ENCODE measurements around the gene CD28.

Gene CD28

GRCh38 chr2:203685081-203685621 is 21.3 kb upstream of the CD28 start:
- peak overlapping the region; percentile 72 for H3K27ac ChIP-seq (ENCODE audit: low read depth, low read length)
- no peaks in the 10 kb centered on the region for H3K36me3 ChIP-seq (ENCODE audit: control insufficient read depth in 5 of 5, insufficient read depth in 5 of 5, low read length in 5 of 5)
- H3K4me1 ChIP-seq (ENCODE audit: control insufficient read depth in 5 of 5, insufficient read depth in 5 of 5, low read length in 5 of 5) = peaks cover 7 to 74% (median 60%) of the 10 kb centered on the region in 5 donors
- no peaks in the 10 kb centered on the region for H3K9me3 ChIP-seq (ENCODE audit: control insufficient read depth in 5 of 5, low read length in 5 of 5)
- H3K27me3 ChIP-seq (ENCODE audit: control insufficient read depth in 5 of 5, insufficient read depth in 4 of 5, low read length in 5 of 5) = no peaks in the 10 kb centered on the region
- H3K4me3 ChIP-seq (ENCODE audit: low read depth in 1 of 5, low read length in 5 of 5) = no peak overlapping the region
- H3K9ac ChIP-seq (ENCODE audit: low read length in 5 of 5) = no peak overlapping the region

GRCh38 chr2:203685789-203686420 is 20.5 kb upstream of the CD28 start:
- Histone ChIP-seq H3K27ac (ENCODE audit: low read depth, low read length) (peak overlapping the region; percentile 72), H3K4me1 (ENCODE audit: control insufficient read depth in 5 of 5, insufficient read depth in 5 of 5, low read length in 5 of 5) (peaks cover 7 to 82% (median 58%) of the 10 kb centered on the region in 5 donors)

GRCh38 chr2:203687165-203687564 is 19.3 kb upstream of the CD28 start:
- H3K27me3 ChIP-seq (ENCODE audit: control insufficient read depth in 5 of 5, insufficient read depth in 4 of 5, low read length in 5 of 5) = no peaks in the 10 kb centered on the region
- H3K4me3 ChIP-seq (ENCODE audit: low read depth in 1 of 5, low read length in 5 of 5) = no peak overlapping the region
- H3K4me1 ChIP-seq (ENCODE audit: control insufficient read depth in 5 of 5, insufficient read depth in 5 of 5, low read length in 5 of 5) = peaks cover 10 to 84% (median 54%) of the 10 kb centered on the region in 5 donors
- H3K9me3 ChIP-seq (ENCODE audit: control insufficient read depth in 5 of 5, low read length in 5 of 5) = no peaks in the 10 kb centered on the region
- H3K9ac ChIP-seq (ENCODE audit: low read length in 5 of 5) = no peak overlapping the region
- H3K27ac ChIP-seq (ENCODE audit: low read depth, low read length) = no peak overlapping the region
- no peaks in the 10 kb centered on the region for H3K36me3 ChIP-seq (ENCODE audit: control insufficient read depth in 5 of 5, insufficient read depth in 5 of 5, low read length in 5 of 5)

More at GRCh38 chr2:203685789-203686420, 20.5 kb upstream of the CD28 start:
- H3K9ac ChIP-seq (ENCODE audit: low read length in 5 of 5) = no peak overlapping the region
- H3K4me3 ChIP-seq (ENCODE audit: low read depth in 1 of 5, low read length in 5 of 5) = no peak overlapping the region
- H3K27me3 ChIP-seq (ENCODE audit: control insufficient read depth in 5 of 5, insufficient read depth in 4 of 5, low read length in 5 of 5) = no peaks in the 10 kb centered on the region
- H3K36me3 ChIP-seq (ENCODE audit: control insufficient read depth in 5 of 5, insufficient read depth in 5 of 5, low read length in 5 of 5) = no peaks in the 10 kb centered on the region
- no peaks in the 10 kb centered on the region for H3K9me3 ChIP-seq (ENCODE audit: control insufficient read depth in 5 of 5, low read length in 5 of 5)

GRCh38 chr2:203688798-203689197 is 17.6 kb upstream of the CD28 start:
- peaks cover 8 to 78% (median 44%) of the 10 kb centered on the region in 5 donors for H3K4me1 ChIP-seq (ENCODE audit: control insufficient read depth in 5 of 5, insufficient read depth in 5 of 5, low read length in 5 of 5)
- H3K4me3 ChIP-seq (ENCODE audit: low read depth in 1 of 5, low read length in 5 of 5) = no peak overlapping the region
- no peaks in the 10 kb centered on the region for H3K27me3 ChIP-seq (ENCODE audit: control insufficient read depth in 5 of 5, insufficient read depth in 4 of 5, low read length in 5 of 5)
- no peak overlapping the region for H3K9ac ChIP-seq (ENCODE audit: low read length in 5 of 5)
- H3K9me3 ChIP-seq (ENCODE audit: control insufficient read depth in 5 of 5, low read length in 5 of 5) = no peaks in the 10 kb centered on the region
- H3K27ac ChIP-seq (ENCODE audit: low read depth, low read length) = no peak overlapping the region
- no peaks in the 10 kb centered on the region for H3K36me3 ChIP-seq (ENCODE audit: control insufficient read depth in 5 of 5, insufficient read depth in 5 of 5, low read length in 5 of 5)

- H3K27me3 ChIP-seq (ENCODE audit: control insufficient read depth in 5 of 5, insufficient read depth in 4 of 5, low read length in 5 of 5) = no peaks in the 10 kb centered on the region
- no peak overlapping the region for H3K4me3 ChIP-seq (ENCODE audit: low read depth in 1 of 5, low read length in 5 of 5)
- H3K36me3 ChIP-seq (ENCODE audit: control insufficient read depth in 5 of 5, insufficient read depth in 5 of 5, low read length in 5 of 5) = no peaks in the 10 kb centered on the region
- peaks cover 4 to 71% (median 37%) of the 10 kb centered on the region in 5 donors for H3K4me1 ChIP-seq (ENCODE audit: control insufficient read depth in 5 of 5, insufficient read depth in 5 of 5, low read length in 5 of 5)
- H3K27ac ChIP-seq (ENCODE audit: low read depth, low read length) = no peak overlapping the region
- no peaks in the 10 kb centered on the region for H3K9me3 ChIP-seq (ENCODE audit: control insufficient read depth in 5 of 5, low read length in 5 of 5)
- H3K9ac ChIP-seq (ENCODE audit: low read length in 5 of 5) = no peak overlapping the region
Observed at GRCh38 chr2:203689426-203690116, 16.9 kb upstream of the CD28 start.

- Histone ChIP-seq H3K36me3 (ENCODE audit: control insufficient read depth in 5 of 5, insufficient read depth in 5 of 5, low read length in 5 of 5) (no peaks in the 10 kb centered on the region), H3K9ac (ENCODE audit: low read length in 5 of 5) (no peak overlapping the region), H3K4me1 (ENCODE audit: control insufficient read depth in 5 of 5, insufficient read depth in 5 of 5, low read length in 5 of 5) (peaks cover 4 to 66% (median 32%) of the 10 kb centered on the region in 5 donors), H3K9me3 (ENCODE audit: control insufficient read depth in 5 of 5, low read length in 5 of 5) (no peaks in the 10 kb centered on the region), H3K4me3 (ENCODE audit: low read depth in 1 of 5, low read length in 5 of 5) (no peak overlapping the region), H3K27me3 (ENCODE audit: control insufficient read depth in 5 of 5, insufficient read depth in 4 of 5, low read length in 5 of 5) (no peaks in the 10 kb centered on the region), H3K27ac (ENCODE audit: low read depth, low read length) (no peak overlapping the region)
Observed at GRCh38 chr2:203690117-203690431, 16.4 kb upstream of the CD28 start.

GRCh38 chr2:203690441-203691047 is 15.9 kb upstream of the CD28 start:
- H3K27ac ChIP-seq (ENCODE audit: low read depth, low read length) = no peak overlapping the region

GRCh38 chr2:203691149-203691548 is 15.3 kb upstream of the CD28 start:
- H3K9me3 ChIP-seq (ENCODE audit: control insufficient read depth in 5 of 5, low read length in 5 of 5) = no peaks in the 10 kb centered on the region
- peaks cover 4 to 55% (median 24%) of the 10 kb centered on the region in 5 donors for H3K4me1 ChIP-seq (ENCODE audit: control insufficient read depth in 5 of 5, insufficient read depth in 5 of 5, low read length in 5 of 5)
- no peaks in the 10 kb centered on the region for H3K27me3 ChIP-seq (ENCODE audit: control insufficient read depth in 5 of 5, insufficient read depth in 4 of 5, low read length in 5 of 5)
- H3K27ac ChIP-seq (ENCODE audit: low read depth, low read length) = peak overlapping the region; percentile 6
- H3K9ac ChIP-seq (ENCODE audit: low read length in 5 of 5) = no peak overlapping the region
- H3K36me3 ChIP-seq (ENCODE audit: control insufficient read depth in 5 of 5, insufficient read depth in 5 of 5, low read length in 5 of 5) = no peaks in the 10 kb centered on the region
- no peak overlapping the region for H3K4me3 ChIP-seq (ENCODE audit: low read depth in 1 of 5, low read length in 5 of 5)

More at GRCh38 chr2:203690441-203691047, 15.9 kb upstream of the CD28 start:
- Histone ChIP-seq H3K9ac (ENCODE audit: low read length in 5 of 5) (no peak overlapping the region), H3K4me1 (ENCODE audit: control insufficient read depth in 5 of 5, insufficient read depth in 5 of 5, low read length in 5 of 5) (peaks cover 4 to 61% (median 28%) of the 10 kb centered on the region in 5 donors), H3K36me3 (ENCODE audit: control insufficient read depth in 5 of 5, insufficient read depth in 5 of 5, low read length in 5 of 5) (no peaks in the 10 kb centered on the region), H3K9me3 (ENCODE audit: control insufficient read depth in 5 of 5, low read length in 5 of 5) (no peaks in the 10 kb centered on the region), H3K27me3 (ENCODE audit: control insufficient read depth in 5 of 5, insufficient read depth in 4 of 5, low read length in 5 of 5) (no peaks in the 10 kb centered on the region), H3K4me3 (ENCODE audit: low read depth in 1 of 5, low read length in 5 of 5) (no peak overlapping the region)

- Histone ChIP-seq H3K27me3 (ENCODE audit: control insufficient read depth in 5 of 5, insufficient read depth in 4 of 5, low read length in 5 of 5) (no peaks in the 10 kb centered on the region), H3K4me1 (ENCODE audit: control insufficient read depth in 5 of 5, insufficient read depth in 5 of 5, low read length in 5 of 5) (peaks cover 4 to 51% (median 24%) of the 10 kb centered on the region in 5 donors), H3K36me3 (ENCODE audit: control insufficient read depth in 5 of 5, insufficient read depth in 5 of 5, low read length in 5 of 5) (no peaks in the 10 kb centered on the region), H3K27ac (ENCODE audit: low read depth, low read length) (peak overlapping the region; percentile 43), H3K9me3 (ENCODE audit: control insufficient read depth in 5 of 5, low read length in 5 of 5) (no peaks in the 10 kb centered on the region), H3K9ac (ENCODE audit: low read length in 5 of 5) (peak overlapping the region in 1 of 5 donors; percentile 13), H3K4me3 (ENCODE audit: low read depth in 1 of 5, low read length in 5 of 5) (peak overlapping the region in 1 of 5 donors; percentile 3)
Observed at GRCh38 chr2:203692031-203692710, 14.3 kb upstream of the CD28 start.

Data from subcutaneous abdominal adipose tissue (tissue), 5 donors.